ENCODE data around the gene HHAT.

DNA sequence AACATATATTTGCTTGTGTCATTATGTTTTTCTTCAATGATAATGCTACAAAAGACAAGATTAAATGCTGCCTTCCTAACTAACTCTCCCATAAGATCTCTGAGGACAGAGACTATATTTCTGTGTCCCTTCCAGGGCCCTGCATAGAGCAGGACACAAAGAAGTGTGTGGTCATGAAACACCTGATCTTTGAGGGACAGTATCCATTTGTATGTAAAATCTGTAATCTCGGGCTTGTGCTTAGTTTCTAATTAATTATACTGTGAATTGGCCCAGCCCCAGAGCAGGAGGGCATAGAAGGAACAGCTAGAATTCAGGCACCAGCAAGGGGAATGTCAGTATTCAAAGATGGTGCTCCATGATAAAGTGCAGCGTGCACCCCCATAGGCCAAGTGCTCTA, 374.9 kb downstream of the HHAT start:
- TF ChIP-seq, protein P1, sequence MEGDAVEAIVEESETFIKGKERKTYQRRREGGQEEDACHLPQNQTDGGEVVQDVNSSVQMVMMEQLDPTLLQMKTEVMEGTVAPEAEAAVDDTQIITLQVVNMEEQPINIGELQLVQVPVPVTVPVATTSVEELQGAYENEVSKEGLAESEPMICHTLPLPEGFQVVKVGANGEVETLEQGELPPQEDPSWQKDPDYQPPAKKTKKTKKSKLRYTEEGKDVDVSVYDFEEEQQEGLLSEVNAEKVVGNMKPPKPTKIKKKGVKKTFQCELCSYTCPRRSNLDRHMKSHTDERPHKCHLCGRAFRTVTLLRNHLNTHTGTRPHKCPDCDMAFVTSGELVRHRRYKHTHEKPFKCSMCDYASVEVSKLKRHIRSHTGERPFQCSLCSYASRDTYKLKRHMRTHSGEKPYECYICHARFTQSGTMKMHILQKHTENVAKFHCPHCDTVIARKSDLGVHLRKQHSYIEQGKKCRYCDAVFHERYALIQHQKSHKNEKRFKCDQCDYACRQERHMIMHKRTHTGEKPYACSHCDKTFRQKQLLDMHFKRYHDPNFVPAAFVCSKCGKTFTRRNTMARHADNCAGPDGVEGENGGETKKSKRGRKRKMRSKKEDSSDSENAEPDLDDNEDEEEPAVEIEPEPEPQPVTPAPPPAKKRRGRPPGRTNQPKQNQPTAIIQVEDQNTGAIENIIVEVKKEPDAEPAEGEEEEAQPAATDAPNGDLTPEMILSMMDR (IDR thresholded peaks at IDR 0.05), result no peak
- TF ChIP-seq POLR2A (IDR thresholded peaks at IDR 0.05), result no peak

Measured in transverse colon (tissue), 3 donors.